ENCODE data around the gene MAMDC2.
A peak's percentile ranks its signal among the peaks of the same experiment; 100 is the strongest.

The MAMDC2 gene

DNA sequence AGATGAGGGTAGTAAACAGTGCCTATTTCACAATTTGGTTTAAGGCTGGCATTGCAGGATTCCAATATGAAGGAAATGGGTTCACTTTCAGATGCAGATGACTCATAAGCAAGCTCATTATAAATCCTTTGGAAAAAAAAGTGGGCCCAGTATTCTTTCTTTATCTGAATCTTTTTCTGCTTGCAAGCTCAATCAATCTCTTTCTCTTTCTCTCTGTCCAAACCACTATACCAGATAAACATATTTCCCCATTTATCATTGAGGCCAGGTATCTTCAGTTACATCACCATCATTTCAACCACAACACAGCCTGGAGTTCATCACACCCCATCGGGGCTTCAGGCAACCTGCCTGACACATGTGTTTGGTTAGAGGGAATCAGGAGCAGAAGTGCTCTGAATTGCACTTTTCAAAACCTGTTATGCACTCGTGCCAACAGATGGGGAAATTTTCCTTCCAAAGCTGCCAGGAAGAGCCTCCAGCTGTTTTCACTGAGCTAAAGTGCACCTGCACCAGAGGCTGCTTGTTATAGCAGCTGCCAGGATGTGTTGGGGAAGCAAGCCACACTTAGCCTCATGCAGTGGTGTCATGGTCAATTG is 30.0 kb upstream of the MAMDC2 start:
- no peak overlapping the region for H3K14ac ChIP-seq (ENCODE audit: low read length)
- no peak overlapping the region for H3K4ac ChIP-seq (ENCODE audit: low read length)
- no peak overlapping the region for H3K27ac ChIP-seq (replicated peaks; ENCODE audit: low read length)
- H3K23ac ChIP-seq (ENCODE audit: low read depth, low read length, poor library complexity), result no peak overlapping the region
- H4K91ac ChIP-seq (ENCODE audit: low read depth, low read length, poor library complexity), result no peak overlapping the region
- H3K9me3 ChIP-seq (replicated peaks in 1 of 2; ENCODE audit: control insufficient read depth in 2 of 2, insufficient read depth in 1 of 2, low read depth in 1 of 2, low read length in 2 of 2), result no peaks in the 10 kb centered on the region
- no peak overlapping the region for H2BK5ac ChIP-seq (ENCODE audit: low read length)
- H2BK12ac ChIP-seq (ENCODE audit: low read length), result no peak overlapping the region
- H3K9ac ChIP-seq (ENCODE audit: low read depth, low read length, poor library complexity), result no peak overlapping the region
- H3K79me1 ChIP-seq (ENCODE audit: low read depth, low read length), result no peaks in the 10 kb centered on the region
- no peak overlapping the region for H3K4me3 ChIP-seq (ENCODE audit: low read length in 2 of 2)
- H3K4me1 ChIP-seq (ENCODE audit: control insufficient read depth in 2 of 2, insufficient read depth in 1 of 2, low read depth in 1 of 2, low read length in 2 of 2), result peaks cover 0 to 1% of the 10 kb centered on the region in 2 donors
- H2BK120ac ChIP-seq (ENCODE audit: low read depth, low read length), result no peak overlapping the region
- no peak overlapping the region for H3K18ac ChIP-seq (ENCODE audit: low read length)
- no peak overlapping the region for H2AFZ ChIP-seq (ENCODE audit: low read length)
- no peak overlapping the region for H3K4me2 ChIP-seq (ENCODE audit: insufficient read depth, low read length, poor library complexity, severe bottlenecking)
- H2AK5ac ChIP-seq (ENCODE audit: low read depth, low read length), result no peak overlapping the region
- no peak overlapping the region for H2BK15ac ChIP-seq (ENCODE audit: low read length)
- whole genome bisulfite sequencing, 2 donors (ENCODE audit: extremely low coverage in 2 of 2, insufficient read length in 2 of 2, insufficient replicate concordance in 1 of 2), result no CpG with 5 or more reads among the region's 2 CpGs
- no peak overlapping the region for H4K8ac ChIP-seq (ENCODE audit: low read depth, low read length)
- no peaks in the 10 kb centered on the region for H3K27me3 ChIP-seq (ENCODE audit: control insufficient read depth in 3 of 3, insufficient read depth in 3 of 3, low read depth in 1 of 3, low read length in 3 of 3)
- DNase-seq (ENCODE audit: low spot score), result no peak
- H3K36me3 ChIP-seq (replicated peaks in 1 of 2; ENCODE audit: control insufficient read depth in 2 of 2, insufficient read depth in 2 of 2, low read length in 2 of 2), result no peaks in the 10 kb centered on the region

DNA sequence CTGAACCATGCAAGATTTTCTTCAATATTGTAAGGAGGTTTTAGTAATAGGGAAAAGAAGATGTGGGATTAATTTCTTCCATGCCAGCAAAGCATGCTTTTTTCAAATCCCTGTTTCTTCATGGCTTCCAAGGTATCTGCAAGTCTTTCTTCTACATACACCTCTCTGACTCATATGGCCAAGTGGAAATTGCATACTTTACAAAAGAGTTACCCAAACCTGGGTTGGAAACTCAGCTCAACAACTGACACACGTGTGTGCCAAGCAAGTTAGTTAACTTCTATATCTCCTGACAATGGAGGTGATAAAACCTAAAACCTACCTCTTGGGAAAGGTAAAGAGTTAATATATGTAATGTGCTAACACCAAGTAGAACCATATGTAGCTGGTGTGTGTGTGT is 28.5 kb upstream of the MAMDC2 start:
- Histone ChIP-seq H3K27ac (replicated peaks; ENCODE audit: low read length) (no peak overlapping the region), H3K4me3 (ENCODE audit: low read length in 2 of 2) (no peak overlapping the region), H2AFZ (ENCODE audit: low read length) (no peak overlapping the region), H3K4me2 (ENCODE audit: insufficient read depth, low read length, poor library complexity, severe bottlenecking) (no peak overlapping the region), H2BK5ac (ENCODE audit: low read length) (no peak overlapping the region), H3K9ac (ENCODE audit: low read depth, low read length, poor library complexity) (no peak overlapping the region), H3K4me1 (ENCODE audit: control insufficient read depth in 2 of 2, insufficient read depth in 1 of 2, low read depth in 1 of 2, low read length in 2 of 2) (peaks cover 0 to 3% of the 10 kb centered on the region in 2 donors), H3K23ac (ENCODE audit: low read depth, low read length, poor library complexity) (no peak overlapping the region), H2BK15ac (ENCODE audit: low read length) (no peak overlapping the region), H2AK5ac (ENCODE audit: low read depth, low read length) (no peak overlapping the region), H4K8ac (ENCODE audit: low read depth, low read length) (no peak overlapping the region), H3K9me3 (replicated peaks in 1 of 2; ENCODE audit: control insufficient read depth in 2 of 2, insufficient read depth in 1 of 2, low read depth in 1 of 2, low read length in 2 of 2) (no peaks in the 10 kb centered on the region), H3K4ac (ENCODE audit: low read length) (no peak overlapping the region), H3K36me3 (replicated peaks in 1 of 2; ENCODE audit: control insufficient read depth in 2 of 2, insufficient read depth in 2 of 2, low read length in 2 of 2) (no peaks in the 10 kb centered on the region), H3K18ac (ENCODE audit: low read length) (no peak overlapping the region), H2BK12ac (ENCODE audit: low read length) (no peak overlapping the region), H2BK120ac (ENCODE audit: low read depth, low read length) (no peak overlapping the region), H3K14ac (ENCODE audit: low read length) (no peak overlapping the region), H3K79me1 (ENCODE audit: low read depth, low read length) (no peaks in the 10 kb centered on the region), H3K27me3 (ENCODE audit: control insufficient read depth in 3 of 3, insufficient read depth in 3 of 3, low read depth in 1 of 3, low read length in 3 of 3) (no peaks in the 10 kb centered on the region), H4K91ac (ENCODE audit: low read depth, low read length, poor library complexity) (no peak overlapping the region)
- no CpG with 5 or more reads among the region's 1 CpG for WGBS, 2 donors (ENCODE audit: extremely low coverage in 2 of 2, insufficient read length in 2 of 2, insufficient replicate concordance in 1 of 2)
- no peak for DNase-seq (ENCODE audit: low spot score)

DNA sequence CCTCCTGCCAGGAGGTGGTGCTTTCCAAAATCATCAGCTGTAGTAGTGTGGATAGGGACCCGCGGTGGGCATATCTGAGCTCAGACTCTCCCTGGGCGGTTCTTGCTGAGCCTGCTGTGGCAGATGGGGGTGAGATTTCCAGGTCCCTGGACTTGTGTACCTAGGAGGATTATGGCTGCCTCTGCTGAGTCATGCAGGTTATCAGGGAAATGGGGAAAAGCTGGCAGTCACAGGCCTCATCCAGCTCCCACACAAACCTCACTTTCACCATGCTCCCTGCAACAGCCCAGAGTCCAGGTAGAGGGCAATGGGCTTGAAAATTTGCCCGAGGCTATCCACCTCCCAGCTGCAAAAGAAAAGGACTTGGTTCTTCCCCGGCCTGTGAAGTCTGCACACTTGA is 23.4 kb upstream of the MAMDC2 start:
- no peak overlapping the region for H2AFZ ChIP-seq (ENCODE audit: low read length)
- H4K91ac ChIP-seq (ENCODE audit: low read depth, low read length, poor library complexity), result no peak overlapping the region
- no peak overlapping the region for H2AK5ac ChIP-seq (ENCODE audit: low read depth, low read length)
- H3K14ac ChIP-seq (ENCODE audit: low read length), result no peak overlapping the region
- no peak overlapping the region for H2BK12ac ChIP-seq (ENCODE audit: low read length)
- H3K27me3 ChIP-seq (ENCODE audit: control insufficient read depth in 3 of 3, insufficient read depth in 3 of 3, low read depth in 1 of 3, low read length in 3 of 3), result no peaks in the 10 kb centered on the region
- H3K79me1 ChIP-seq (ENCODE audit: low read depth, low read length), result no peaks in the 10 kb centered on the region
- WGBS, 2 donors (ENCODE audit: extremely low coverage in 2 of 2, insufficient read length in 2 of 2, insufficient replicate concordance in 1 of 2), result no CpG with 5 or more reads among the region's 5 CpGs
- no peak overlapping the region for H3K23ac ChIP-seq (ENCODE audit: low read depth, low read length, poor library complexity)
- H3K4me3 ChIP-seq (ENCODE audit: low read length in 2 of 2), result no peak overlapping the region
- DNase-seq (ENCODE audit: low spot score), result no peak
- H3K27ac ChIP-seq (replicated peaks; ENCODE audit: low read length), result no peak overlapping the region
- no peak overlapping the region for H2BK120ac ChIP-seq (ENCODE audit: low read depth, low read length)
- H3K18ac ChIP-seq (ENCODE audit: low read length), result peak overlapping the region; percentile 11
- no peak overlapping the region for H2BK5ac ChIP-seq (ENCODE audit: low read length)
- H3K4me2 ChIP-seq (ENCODE audit: insufficient read depth, low read length, poor library complexity, severe bottlenecking), result no peak overlapping the region
- H2BK15ac ChIP-seq (ENCODE audit: low read length), result no peak overlapping the region
- no peaks in the 10 kb centered on the region for H3K36me3 ChIP-seq (replicated peaks in 1 of 2; ENCODE audit: control insufficient read depth in 2 of 2, insufficient read depth in 2 of 2, low read length in 2 of 2)
- peaks cover 0 to 1% of the 10 kb centered on the region in 2 donors for H3K9me3 ChIP-seq (replicated peaks in 1 of 2; ENCODE audit: control insufficient read depth in 2 of 2, insufficient read depth in 1 of 2, low read depth in 1 of 2, low read length in 2 of 2)
- no peak overlapping the region for H3K4ac ChIP-seq (ENCODE audit: low read length)
- H4K8ac ChIP-seq (ENCODE audit: low read depth, low read length), result no peak overlapping the region
- H3K9ac ChIP-seq (ENCODE audit: low read depth, low read length, poor library complexity), result no peak overlapping the region
- H3K4me1 ChIP-seq (ENCODE audit: control insufficient read depth in 2 of 2, insufficient read depth in 1 of 2, low read depth in 1 of 2, low read length in 2 of 2), result peaks cover 0 to 2% of the 10 kb centered on the region in 2 donors

DNA sequence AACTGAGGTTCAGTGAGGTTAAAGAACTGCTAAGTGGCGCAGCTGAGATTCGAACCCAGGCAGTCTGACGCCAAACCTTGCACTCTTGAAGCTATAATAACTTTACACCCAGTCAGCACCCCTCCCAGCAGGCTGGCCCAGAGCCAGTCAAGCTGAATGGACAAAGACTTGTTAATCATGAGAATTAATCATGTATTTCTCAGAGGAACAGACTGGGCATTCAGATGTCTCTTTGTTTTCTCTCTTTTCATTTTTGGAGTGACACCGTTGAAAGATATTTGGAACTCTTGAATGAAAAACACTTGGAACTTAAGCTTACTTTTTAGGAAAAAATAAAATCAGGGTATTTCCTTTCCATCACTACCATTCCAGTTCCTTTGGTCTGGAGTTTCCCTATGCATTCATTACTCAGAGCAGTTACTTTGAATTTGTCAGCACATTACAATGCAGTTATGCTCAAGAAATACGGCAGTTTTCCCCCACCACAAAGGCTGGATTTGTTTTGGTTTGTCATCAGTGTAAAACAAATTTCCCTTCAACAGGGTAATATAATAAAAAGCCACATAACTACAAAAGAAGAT is 22.6 kb upstream of the MAMDC2 start:
- Histone ChIP-seq H3K79me1 (ENCODE audit: low read depth, low read length) (no peaks in the 10 kb centered on the region), H3K27ac (replicated peaks; ENCODE audit: low read length) (no peak overlapping the region)
- no CpG with 5 or more reads among the region's 5 CpGs for WGBS, 2 donors (ENCODE audit: extremely low coverage in 2 of 2, insufficient read length in 2 of 2, insufficient replicate concordance in 1 of 2)

More for the DNA sequence above, 22.6 kb upstream of the MAMDC2 start:
- Histone ChIP-seq H2BK12ac (ENCODE audit: low read length) (no peak overlapping the region), H3K18ac (ENCODE audit: low read length) (no peak overlapping the region), H2BK120ac (ENCODE audit: low read depth, low read length) (no peak overlapping the region), H3K23ac (ENCODE audit: low read depth, low read length, poor library complexity) (no peak overlapping the region), H3K36me3 (replicated peaks in 1 of 2; ENCODE audit: control insufficient read depth in 2 of 2, insufficient read depth in 2 of 2, low read length in 2 of 2) (no peaks in the 10 kb centered on the region), H3K27me3 (ENCODE audit: control insufficient read depth in 3 of 3, insufficient read depth in 3 of 3, low read depth in 1 of 3, low read length in 3 of 3) (no peaks in the 10 kb centered on the region), H2AFZ (ENCODE audit: low read length) (no peak overlapping the region), H3K9me3 (replicated peaks in 1 of 2; ENCODE audit: control insufficient read depth in 2 of 2, insufficient read depth in 1 of 2, low read depth in 1 of 2, low read length in 2 of 2) (peaks cover 0 to 3% of the 10 kb centered on the region in 2 donors), H2AK5ac (ENCODE audit: low read depth, low read length) (no peak overlapping the region), H3K14ac (ENCODE audit: low read length) (no peak overlapping the region), H3K4me2 (ENCODE audit: insufficient read depth, low read length, poor library complexity, severe bottlenecking) (no peak overlapping the region), H4K8ac (ENCODE audit: low read depth, low read length) (no peak overlapping the region), H3K4me1 (ENCODE audit: control insufficient read depth in 2 of 2, insufficient read depth in 1 of 2, low read depth in 1 of 2, low read length in 2 of 2) (peaks cover 0 to 2% of the 10 kb centered on the region in 2 donors), H3K4me3 (ENCODE audit: low read length in 2 of 2) (no peak overlapping the region), H2BK15ac (ENCODE audit: low read length) (no peak overlapping the region), H2BK5ac (ENCODE audit: low read length) (no peak overlapping the region), H4K91ac (ENCODE audit: low read depth, low read length, poor library complexity) (no peak overlapping the region), H3K9ac (ENCODE audit: low read depth, low read length, poor library complexity) (no peak overlapping the region), H3K4ac (ENCODE audit: low read length) (no peak overlapping the region)
- no peak for DNase-seq (ENCODE audit: low spot score)
